A549 (cell line): ENCODE measurements around the gene ADGRF3. TPM values are rescaled to one million over a fixed set of nuclear protein-coding genes. Genes with fewer than 3 reads are reported as not detected.

Experiments
- ATAC-seq, 2 experiments: fragments of 200-7000 bp in 1 of 2; fragments of >200 bp in 1 of 2; cut with Nextera tagmentation in 1 of 2; cut with Tn5 transposase in 1 of 2; 3 replicates each; pipeline versions ENCODE4 v1.8.0 to v1.9.1; 2018 to 2020; ENCODE audit warnings: mild to moderate bottlenecking in 1 of 2, moderate library complexity in 1 of 2
- CTCF ChIA-PET: fragments of 300-600 bp; sonication (Branson Sonifier 250); formaldehyde crosslinking; extraction: SDS; loops from one replicate; lab custom pipeline; 2021; ENCODE audit warnings: antibody characterized with exemption, inconsistent platforms; lab: Yijun Ruan, JAX
- POLR2A ChIA-PET: fragments of 350-600 bp; formaldehyde crosslinking; extraction: SDS; loops from one replicate; lab custom pipeline; 2021; ENCODE audit warnings: antibody characterized with exemption, inconsistent platforms; lab: Yijun Ruan, JAX
- DNase-seq, 2 experiments: peaks; one replicate each; pipeline versions ENCODE4 v3.0.0 to v3.0.0-alpha.2; 2011 to 2016; ENCODE audit warnings: low read depth in 1 of 2, low spot score in 1 of 2
- FAIRE-seq: peaks from 2 replicates; lab custom pipeline; 2011; peaks lifted over from hg19 to GRCh38; lab: Jason Lieb, UNC
- H3K27ac ChIP-seq, 2 experiments: fragments of >200 bp; sonication (Bioruptor Twin); formaldehyde crosslinking; 3 replicates each; pipeline ENCODE4 v1.5.1; 2016 to 2017
- H3K4me1 ChIP-seq: fragments of >200 bp; sonication (Bioruptor Twin); formaldehyde crosslinking; 3 replicates; pipeline ENCODE4 v1.6.1; 2016
- H3K4me2 ChIP-seq: fragments of >200 bp; sonication (Bioruptor Twin); formaldehyde crosslinking; 3 replicates; pipeline ENCODE4 v1.6.1; 2016
- H3K4me3 ChIP-seq: fragments of >200 bp; sonication (Bioruptor Twin); formaldehyde crosslinking; 3 replicates; pipeline ENCODE4 v1.5.1; 2016
- H3K9me3 ChIP-seq: fragments of >200 bp; sonication (Bioruptor Twin); formaldehyde crosslinking; 3 replicates; pipeline ENCODE4 v1.6.1; 2016
- CBX8 ChIP-seq: fragments of 200-600 bp; sonication (generic); IDR thresholded peaks from 2 replicates; pipeline ENCODE4 v1.6.1; 2016
- CEBPB ChIP-seq, 2 experiments: fragments of >200 bp in 1 of 2; sonication (Bioruptor Twin) in 1 of 2; formaldehyde crosslinking in 1 of 2; IDR thresholded peaks; 2 replicates each; pipeline ENCODE4 v1.6.1; 2012 to 2016
- CHD2 ChIP-seq: fragments of 150-350 bp; IDR thresholded peaks from 2 replicates; pipeline ENCODE4 v1.6.1; 2014; ENCODE audit warnings: low read length; ENCODE audit not compliant: partially characterized antibody
- EHF ChIP-seq: fragments of 250-450 bp; sonication (Bioruptor Pico); IDR thresholded peaks from 2 replicates; pipeline ENCODE4 v1.5.0; 2020; ENCODE audit warnings: mild to moderate bottlenecking
- EHMT2 ChIP-seq: fragments of 200-600 bp; sonication (generic); IDR thresholded peaks from 2 replicates; pipeline ENCODE4 v1.6.1; 2016; ENCODE audit warnings: antibody characterized with exemption, low read depth, mild to moderate bottlenecking, moderate library complexity
- EP300 ChIP-seq, 2 experiments: fragments of >200 bp; sonication (Bioruptor Twin); formaldehyde crosslinking; IDR thresholded peaks; 2 replicates in 1 of 2; 3 replicates in 1 of 2; pipeline ENCODE4 v1.6.1; 2016 to 2017
- ESRRA ChIP-seq: fragments of 150-350 bp; IDR thresholded peaks from 2 replicates; pipeline ENCODE4 v1.6.1; 2014; ENCODE audit warnings: mild to moderate bottlenecking, low read length, borderline replicate concordance
- FOSL2 ChIP-seq, 2 experiments: fragments of 450-650 bp in 1 of 2; fragments of >200 bp in 1 of 2; sonication (Bioruptor Twin) in 1 of 2; formaldehyde crosslinking; IDR thresholded peaks; 2 replicates each; pipeline versions ENCODE4 v1.5.0 to v1.6.1; 2016 to 2020; ENCODE audit warnings: mild to moderate bottlenecking in 1 of 2, moderate library complexity in 1 of 2
- HDAC2 ChIP-seq: fragments of 200-600 bp; sonication (generic); IDR thresholded peaks from 2 replicates; pipeline ENCODE4 v1.6.1; 2016
- HOXB13 ChIP-seq: fragments of 250-450 bp; sonication (Bioruptor Pico); IDR thresholded peaks from 2 replicates; pipeline ENCODE4 v1.5.0; 2020; ENCODE audit warnings: low read depth, mild to moderate bottlenecking, moderate library complexity
- JUN ChIP-seq, 2 experiments: fragments of >200 bp; sonication (Bioruptor Twin); formaldehyde crosslinking; IDR thresholded peaks; 2 replicates in 1 of 2; 3 replicates in 1 of 2; pipeline ENCODE4 v1.6.1; 2016 to 2017
- KDM5A ChIP-seq: fragments of 200-600 bp; sonication (generic); IDR thresholded peaks from 2 replicates; pipeline ENCODE4 v1.6.1; 2016; ENCODE audit warnings: antibody characterized with exemption, mild to moderate bottlenecking
- MAZ ChIP-seq: fragments of 150-350 bp; IDR thresholded peaks from 2 replicates; pipeline ENCODE4 v1.6.1; 2014; ENCODE audit warnings: antibody characterized with exemption, low read depth, low read length, borderline replicate concordance
- MYC ChIP-seq: IDR thresholded peaks from 2 replicates; pipeline ENCODE4 v1.6.1; 2012; ENCODE audit warnings: mild to moderate bottlenecking, inconsistent platforms, low read length, improper control_type of control experiment, borderline replicate concordance
- NR3C1 ChIP-seq: fragments of >200 bp; sonication (Bioruptor Twin); formaldehyde crosslinking; IDR thresholded peaks from 3 replicates; pipeline ENCODE4 v1.6.1; 2017
- PHF8 ChIP-seq: fragments of 200-600 bp; sonication (generic); IDR thresholded peaks from 2 replicates; pipeline ENCODE4 v1.6.1; 2016; ENCODE audit warnings: low read depth, mild to moderate bottlenecking, antibody characterized with exemption, moderate library complexity, borderline replicate concordance
- POLR2A ChIP-seq: IDR thresholded peaks from 2 replicates; pipeline ENCODE4 v1.6.1; 2012; ENCODE audit warnings: mild to moderate bottlenecking, low read length
- POLR2AphosphoS2 ChIP-seq: conservative IDR thresholded peaks from 2 replicates; pipeline ENCODE4 v1.6.1; 2012; ENCODE audit warnings: low read length, improper control_type of control experiment, inconsistent platforms
- RAD21 ChIP-seq, 2 experiments: fragments of >200 bp in 1 of 2; sonication (Bioruptor Twin) in 1 of 2; formaldehyde crosslinking in 1 of 2; IDR thresholded peaks in 1 of 2; conservative IDR thresholded peaks in 1 of 2; 2 replicates in 1 of 2; 3 replicates in 1 of 2; pipeline ENCODE4 v1.6.1; 2012 to 2018; ENCODE audit warnings: inconsistent platforms in 1 of 2
- RCOR1 ChIP-seq: fragments of 150-350 bp; IDR thresholded peaks from 2 replicates; pipeline ENCODE4 v1.6.1; 2014; ENCODE audit warnings: antibody characterized with exemption, low read length, low read depth
- RFX5 ChIP-seq: fragments of 450-650 bp; IDR thresholded peaks from 2 replicates; pipeline ENCODE4 v1.7.1; 2014; ENCODE audit warnings: antibody characterized with exemption, mild to moderate bottlenecking, moderate library complexity
- RNF2 ChIP-seq: fragments of 200-600 bp; sonication (generic); IDR thresholded peaks from 2 replicates; pipeline ENCODE4 v1.6.1; 2016; ENCODE audit warnings: low read depth, mild to moderate bottlenecking, antibody characterized with exemption, moderate library complexity, borderline replicate concordance
- SMC3 ChIP-seq: fragments of >200 bp; sonication (Bioruptor Twin); formaldehyde crosslinking; IDR thresholded peaks from 3 replicates; pipeline ENCODE4 v1.6.1; 2018; ENCODE audit warnings: inconsistent platforms
- ZC3H11A ChIP-seq: fragments of 450-650 bp; IDR thresholded peaks from 2 replicates; pipeline ENCODE4 v1.6.1; 2014; ENCODE audit warnings: antibody characterized with exemption, mild to moderate bottlenecking
- WGBS: methylation state at CpG from one replicate; pipeline ENCODE4 v1.1.6; 2017; ENCODE audit errors: missing lambda C conversion rate; 5-methylcytosine and 5-hydroxymethylcytosine counted together
- polyA plus RNA-seq, 4 experiments: library from polyadenylated mRNA; depleted of rRNA in 3 of 4; stranded (reverse); fragments of >200 nt; fragmentation: RNase III in 1 of 4; extraction: RNeasy Plus Mini Kit Qiagen cat#74134 plus additional on column Dnase treatment in 1 of 4; gene quantifications; 2 replicates in 3 of 4; 3 replicates in 1 of 4; pipeline ENCODE4 v1.2.3, GENCODE V29; 2011 to 2017

Gene ADGRF3
- polyA plus RNA-seq, 2 of the 4 experiments (the other 2 are of a cell fraction) = 0.12 to 0.21 TPM

GRCh38 chr2:26337298-26337697 is 9.3 kb downstream of the ADGRF3 start:
- no peak for TF ChIP-seq MAZ
- TF ChIP-seq HOXB13 (CRISPR knock-in tag) = no peak
- no peak for TF ChIP-seq RFX5
- TF ChIP-seq KDM5A = no peak
- TF ChIP-seq POLR2AphosphoS2 = no peak
- no peak for TF ChIP-seq EHF
- TF ChIP-seq EHMT2 = no peak
- no peak for TF ChIP-seq SMC3
- TF ChIP-seq RAD21 (conservative IDR thresholded peaks at IDR 0.05 in 1 of 2, IDR thresholded peaks at IDR 0.05 in 1 of 2) = no peak
- TF ChIP-seq EP300 (IDR thresholded peaks at IDR 0.05) = no peak
- TF ChIP-seq HDAC2 = no peak
- no peak for TF ChIP-seq ZC3H11A
- 97% methylated on average over 2 of the region's 2 CpGs for WGBS
- H3K27ac ChIP-seq = no peak overlapping the region
- POLR2A ChIA-PET = no interaction called here
- H3K4me3 ChIP-seq = no peak overlapping the region
- no peak for ATAC-seq
- H3K9me3 ChIP-seq = no peaks in the 10 kb centered on the region
- CTCF ChIA-PET = interaction anchor here (1.1 to 13.9 kb wide), 2 partner anchors 22 to 165 kb away, joined by 3 to 156 read pairs; no protein-coding TSS in a partner anchor
- peaks cover 4% of the 10 kb centered on the region for H3K4me1 ChIP-seq
- DNase-seq = no peak
- H3K4me2 ChIP-seq = no peak overlapping the region
- no peak for FAIRE-seq

DNA sequence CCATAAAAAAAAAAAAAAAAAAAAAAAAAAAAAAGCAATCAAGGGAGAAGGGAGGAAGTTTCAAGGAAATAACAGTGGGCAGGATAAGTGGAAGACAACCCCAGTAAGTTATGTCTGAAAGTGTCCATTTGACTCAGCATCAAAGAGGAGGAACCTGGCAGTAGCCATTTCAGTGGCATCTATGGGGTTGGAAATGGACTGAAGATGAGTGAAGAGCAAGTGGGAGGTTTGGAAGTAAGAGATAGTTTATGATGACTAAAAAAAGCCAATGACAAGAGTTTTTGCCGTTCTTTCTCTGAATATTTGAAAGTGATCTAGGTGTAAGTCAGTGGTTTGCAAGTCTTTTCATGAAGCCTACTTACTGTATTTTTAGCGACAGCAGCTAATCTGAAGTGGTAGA is 9.9 kb downstream of the ADGRF3 start:
- 89% methylated on average over 2 of the region's 2 CpGs for WGBS

GRCh38 chr2:26335231-26335630 is 11.4 kb downstream of the ADGRF3 start:
- Histone ChIP-seq H3K4me3 (no peak overlapping the region), H3K9me3 (no peaks in the 10 kb centered on the region), H3K4me2 (no peak overlapping the region), H3K27ac (no peak overlapping the region)
- ATAC-seq = no peak
- DNase-seq = no peak
- POLR2A ChIA-PET = interaction anchor here (1.7 kb wide), 1 partner anchor 10 kb away, joined by 4 read pairs; the partner anchor contains the start of gene SELENOI
- FAIRE-seq = no peak
- CTCF ChIA-PET = interaction anchor here (1.1 to 13.9 kb wide), 3 partner anchors 12 to 168 kb away, joined by 3 to 156 read pairs (median 3); partner anchors contain the start of gene ADGRF3
- WGBS = 74% methylated on average over 3 of the region's 3 CpGs
- TF ChIP-seq POLR2A (no peak), FOSL2 (IDR thresholded peaks at IDR 0.05) (no peak), FOSL2 (CRISPR knock-in tag; IDR thresholded peaks at IDR 0.05) (no peak), MYC (no peak), RNF2 (no peak), NR3C1 (no peak), EHF (no peak), RCOR1 (no peak), CEBPB (IDR thresholded peaks at IDR 0.05) (no peak)
- TF ChIP-seq, all 56 proteins: peak for 0
- H3K4me1 ChIP-seq = peaks cover 7% of the 10 kb centered on the region

More for the DNA sequence above, 9.9 kb downstream of the ADGRF3 start:
- FAIRE-seq (no peak), DNase-seq (no peak), ATAC-seq (no peak)
- ChIA-PET POLR2A (interaction anchor here (1.7 kb wide), 1 partner anchor 9 kb away, joined by 4 read pairs; the partner anchor contains the start of gene SELENOI), CTCF (interaction anchor here (13.9 kb wide), 1 partner anchor 21 kb away, joined by 156 read pairs; no protein-coding TSS in a partner anchor)
- Histone ChIP-seq H3K4me1 (peaks cover 4% of the 10 kb centered on the region), H3K27ac (no peak overlapping the region), H3K4me3 (no peak overlapping the region), H3K4me2 (no peak overlapping the region), H3K9me3 (no peaks in the 10 kb centered on the region)
- TF ChIP-seq PHF8 = no peak
- TF ChIP-seq POLR2A = no peak
- TF ChIP-seq CBX8 = no peak
- TF ChIP-seq CHD2 = no peak
- no peak for TF ChIP-seq HOXB13 (CRISPR knock-in tag)
- no peak for TF ChIP-seq SMC3
- no peak for TF ChIP-seq POLR2AphosphoS2
- no peak for TF ChIP-seq ESRRA
- TF ChIP-seq HDAC2 = no peak
- TF ChIP-seq JUN (IDR thresholded peaks at IDR 0.05) = no peak
- no peak for TF ChIP-seq ZC3H11A
